Neural progenitor cell (in vitro differentiated cells): Measurements from ENCODE around the gene FGFRL1. TPM values are rescaled to one million over a fixed set of nuclear protein-coding genes. Genes with fewer than 3 reads are reported as not detected.

Experiments
- DNase-seq: peaks from one replicate; pipeline ENCODE4 v3.0.0-alpha.2; 2016; ENCODE audit warnings: low spot score
- H2AFZ ChIP-seq: fragments of 200-600 bp; sonication (generic); replicated peaks from 2 replicates; pipeline ENCODE4 v1.6.1; 2016; ENCODE audit warnings: antibody characterized with exemption
- H3F3A ChIP-seq: fragments of 200-600 bp; sonication (generic); 2 replicates; pipeline ENCODE4 v1.6.1; 2016; ENCODE audit warnings: antibody characterized with exemption, low read depth
- H3K27ac ChIP-seq: fragments of 200-600 bp; sonication (generic); 2 replicates; pipeline ENCODE4 v1.5.1; 2016; ENCODE audit warnings: mild to moderate bottlenecking
- H3K27me3 ChIP-seq: fragments of 200-600 bp; sonication (generic); 2 replicates; pipeline ENCODE4 v1.6.1; 2016; ENCODE audit warnings: mild to moderate bottlenecking, moderate library complexity
- H3K36me3 ChIP-seq: fragments of 200-600 bp; sonication (generic); 2 replicates; pipeline ENCODE4 v1.5.1; 2016
- H3K4me1 ChIP-seq: fragments of 200-600 bp; sonication (generic); 2 replicates; pipeline ENCODE4 v1.6.1; 2016; ENCODE audit warnings: mixed run types
- H3K4me2 ChIP-seq: fragments of 200-600 bp; sonication (generic); 2 replicates; pipeline ENCODE4 v1.6.1; 2016
- H3K4me3 ChIP-seq: fragments of 200-600 bp; sonication (generic); 2 replicates; pipeline ENCODE4 v1.5.1; 2016
- H3K79me2 ChIP-seq: fragments of 200-600 bp; sonication (generic); 2 replicates; pipeline ENCODE4 v1.6.1; 2016; ENCODE audit warnings: low read depth
- H3K9ac ChIP-seq: fragments of 200-600 bp; sonication (generic); 2 replicates; pipeline ENCODE4 v1.6.1; 2016
- H3K9me3 ChIP-seq: fragments of 200-600 bp; sonication (generic); 2 replicates; pipeline ENCODE4 v1.5.1; 2016; ENCODE audit warnings: low read depth
- H4K20me1 ChIP-seq: fragments of 200-600 bp; sonication (generic); 2 replicates; pipeline ENCODE4 v1.6.1; 2016; ENCODE audit warnings: low read depth
- H3K27ac Mint-ChIP-seq: 3 replicates; pipeline ENCODE4 v1.8.0; 2021; ENCODE audit warnings: mixed read lengths
- H3K27me3 Mint-ChIP-seq: 2 replicates; pipeline ENCODE4 v1.8.0; 2022; ENCODE audit warnings: low read depth, mild to moderate bottlenecking, inconsistent platforms, moderate library complexity, mixed read lengths; ENCODE audit not compliant: insufficient read depth
- H3K36me3 Mint-ChIP-seq: 3 replicates; pipeline ENCODE4 v1.8.0; 2021; ENCODE audit warnings: mixed read lengths
- H3K4me1 Mint-ChIP-seq: 3 replicates; pipeline ENCODE4 v1.8.0; 2021; ENCODE audit warnings: mixed read lengths
- H3K4me3 Mint-ChIP-seq: 3 replicates; pipeline ENCODE4 v1.8.0; 2021; ENCODE audit warnings: mild to moderate bottlenecking, moderate library complexity, mixed read lengths
- H3K9me3 Mint-ChIP-seq: 3 replicates; pipeline ENCODE4 v1.8.0; 2020; ENCODE audit warnings: mixed read lengths
- EZH2 ChIP-seq: fragments of 200-600 bp; sonication (generic); IDR thresholded peaks from 2 replicates; pipeline ENCODE4 v1.6.1; 2017; ENCODE audit warnings: antibody characterized with exemption, mild to moderate bottlenecking, moderate library complexity
- EZH2phosphoT487 ChIP-seq: fragments of 200-600 bp; sonication (generic); IDR thresholded peaks from 2 replicates; pipeline ENCODE4 v1.6.1; 2017; ENCODE audit warnings: antibody characterized with exemption
- total RNA-seq: library from RNA; depleted of rRNA; stranded (reverse); fragments of >200 nt; gene quantifications from 2 replicates; pipeline ENCODE4 v1.2.3, GENCODE V29; 2015; ENCODE audit warnings: low replicate concordance
- TF ChIP-seq, protein P1 (sequence below): fragments of 200-600 bp; sonication (generic); IDR thresholded peaks from 2 replicates; pipeline ENCODE4 v1.5.1; 2017; ENCODE audit warnings: antibody characterized with exemption, mild to moderate bottlenecking

FGFRL1 gene
- total RNA-seq, 1 donor from 2014 or later: 9.6 TPM

DNA sequence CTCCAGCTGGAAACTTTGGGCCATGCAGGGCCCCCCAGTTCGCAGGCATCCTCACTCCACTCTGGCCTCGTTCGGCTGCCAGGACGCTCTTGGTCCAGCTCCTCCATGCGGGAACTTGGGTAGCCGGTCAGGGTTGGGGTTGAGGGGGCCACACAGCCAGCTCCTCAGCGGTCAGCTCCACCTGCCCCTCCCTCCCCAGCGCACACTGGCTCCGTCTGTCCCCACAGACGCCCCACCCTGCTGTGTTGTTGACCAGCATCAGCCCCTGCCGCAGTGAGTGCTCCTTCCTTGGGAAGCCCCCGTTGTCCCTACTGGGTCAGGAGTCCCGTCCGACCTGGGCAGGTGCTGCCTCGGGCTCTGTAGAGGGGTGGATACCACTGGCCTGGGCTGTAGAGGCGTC lies 5.8 kb downstream of the FGFRL1 start:
- TF ChIP-seq EZH2 (no peak), EZH2phosphoT487 (no peak)
- TF ChIP-seq, protein P1, sequence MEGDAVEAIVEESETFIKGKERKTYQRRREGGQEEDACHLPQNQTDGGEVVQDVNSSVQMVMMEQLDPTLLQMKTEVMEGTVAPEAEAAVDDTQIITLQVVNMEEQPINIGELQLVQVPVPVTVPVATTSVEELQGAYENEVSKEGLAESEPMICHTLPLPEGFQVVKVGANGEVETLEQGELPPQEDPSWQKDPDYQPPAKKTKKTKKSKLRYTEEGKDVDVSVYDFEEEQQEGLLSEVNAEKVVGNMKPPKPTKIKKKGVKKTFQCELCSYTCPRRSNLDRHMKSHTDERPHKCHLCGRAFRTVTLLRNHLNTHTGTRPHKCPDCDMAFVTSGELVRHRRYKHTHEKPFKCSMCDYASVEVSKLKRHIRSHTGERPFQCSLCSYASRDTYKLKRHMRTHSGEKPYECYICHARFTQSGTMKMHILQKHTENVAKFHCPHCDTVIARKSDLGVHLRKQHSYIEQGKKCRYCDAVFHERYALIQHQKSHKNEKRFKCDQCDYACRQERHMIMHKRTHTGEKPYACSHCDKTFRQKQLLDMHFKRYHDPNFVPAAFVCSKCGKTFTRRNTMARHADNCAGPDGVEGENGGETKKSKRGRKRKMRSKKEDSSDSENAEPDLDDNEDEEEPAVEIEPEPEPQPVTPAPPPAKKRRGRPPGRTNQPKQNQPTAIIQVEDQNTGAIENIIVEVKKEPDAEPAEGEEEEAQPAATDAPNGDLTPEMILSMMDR: no peak
- no peaks in the 10 kb centered on the region for H3K36me3 ChIP-seq
- Mint-ChIP-seq H3K36me3 (no peaks in the 10 kb centered on the region), H3K4me1 (peaks cover 18% of the 10 kb centered on the region), H3K27me3 (peaks cover 12% of the 10 kb centered on the region), H3K9me3 (no peaks in the 10 kb centered on the region), H3K4me3 (no peak overlapping the region), H3K27ac (no peak overlapping the region)
- no peak overlapping the region for H3K4me3 ChIP-seq
- no peaks in the 10 kb centered on the region for H3K9me3 ChIP-seq
- H2AFZ ChIP-seq: no peak overlapping the region
- peaks cover 10% of the 10 kb centered on the region for H3K27me3 ChIP-seq
- no peak overlapping the region for H3K27ac ChIP-seq
- no peak overlapping the region for H3K4me2 ChIP-seq
- no peak overlapping the region for H3K9ac ChIP-seq
- DNase-seq: no peak
- H4K20me1 ChIP-seq: peaks cover 80% of the 10 kb centered on the region
- H3K4me1 ChIP-seq: peaks cover 47% of the 10 kb centered on the region
- peaks cover 30% of the 10 kb centered on the region for H3F3A ChIP-seq
- H3K79me2 ChIP-seq: peaks cover 22% of the 10 kb centered on the region

DNA sequence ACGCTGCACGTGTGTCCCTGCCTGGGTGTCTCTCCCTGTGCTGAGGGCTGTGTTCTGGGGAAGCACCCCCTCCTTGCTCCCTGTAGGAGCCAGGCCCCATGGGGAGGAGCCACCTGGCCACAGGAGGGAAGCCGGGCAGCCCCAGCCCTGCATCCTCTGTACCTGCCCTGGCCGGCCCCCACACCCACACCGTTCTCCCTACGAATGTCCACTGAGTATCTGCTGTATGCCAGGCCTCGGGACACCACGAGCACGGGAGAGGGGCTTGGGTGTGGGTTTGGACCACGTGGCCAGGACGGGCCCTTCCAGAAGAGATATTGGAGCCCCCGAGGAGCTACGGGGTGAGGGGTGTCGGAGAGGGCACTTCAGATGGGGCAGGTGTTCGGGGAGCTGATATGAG lies 6.3 kb downstream of the FGFRL1 start:
- Histone ChIP-seq H3F3A (peaks cover 25% of the 10 kb centered on the region), H3K4me1 (peaks cover 47% of the 10 kb centered on the region), H4K20me1 (peaks cover 75% of the 10 kb centered on the region), H3K36me3 (no peaks in the 10 kb centered on the region), H3K9ac (no peak overlapping the region), H3K4me3 (no peak overlapping the region), H3K9me3 (no peaks in the 10 kb centered on the region), H3K27me3 (peaks cover 5% of the 10 kb centered on the region), H3K79me2 (peaks cover 22% of the 10 kb centered on the region), H3K27ac (no peak overlapping the region), H3K4me2 (no peak overlapping the region), H2AFZ (no peak overlapping the region)
- H3K4me1 Mint-ChIP-seq: peaks cover 18% of the 10 kb centered on the region
- H3K4me3 Mint-ChIP-seq: no peak overlapping the region
- no peaks in the 10 kb centered on the region for H3K36me3 Mint-ChIP-seq
- H3K9me3 Mint-ChIP-seq: no peaks in the 10 kb centered on the region
- H3K27me3 Mint-ChIP-seq: peaks cover 10% of the 10 kb centered on the region
- H3K27ac Mint-ChIP-seq: no peak overlapping the region
- no peak for DNase-seq
- TF ChIP-seq, protein P1: no peak
- TF ChIP-seq EZH2phosphoT487 (no peak), EZH2 (no peak)

DNA sequence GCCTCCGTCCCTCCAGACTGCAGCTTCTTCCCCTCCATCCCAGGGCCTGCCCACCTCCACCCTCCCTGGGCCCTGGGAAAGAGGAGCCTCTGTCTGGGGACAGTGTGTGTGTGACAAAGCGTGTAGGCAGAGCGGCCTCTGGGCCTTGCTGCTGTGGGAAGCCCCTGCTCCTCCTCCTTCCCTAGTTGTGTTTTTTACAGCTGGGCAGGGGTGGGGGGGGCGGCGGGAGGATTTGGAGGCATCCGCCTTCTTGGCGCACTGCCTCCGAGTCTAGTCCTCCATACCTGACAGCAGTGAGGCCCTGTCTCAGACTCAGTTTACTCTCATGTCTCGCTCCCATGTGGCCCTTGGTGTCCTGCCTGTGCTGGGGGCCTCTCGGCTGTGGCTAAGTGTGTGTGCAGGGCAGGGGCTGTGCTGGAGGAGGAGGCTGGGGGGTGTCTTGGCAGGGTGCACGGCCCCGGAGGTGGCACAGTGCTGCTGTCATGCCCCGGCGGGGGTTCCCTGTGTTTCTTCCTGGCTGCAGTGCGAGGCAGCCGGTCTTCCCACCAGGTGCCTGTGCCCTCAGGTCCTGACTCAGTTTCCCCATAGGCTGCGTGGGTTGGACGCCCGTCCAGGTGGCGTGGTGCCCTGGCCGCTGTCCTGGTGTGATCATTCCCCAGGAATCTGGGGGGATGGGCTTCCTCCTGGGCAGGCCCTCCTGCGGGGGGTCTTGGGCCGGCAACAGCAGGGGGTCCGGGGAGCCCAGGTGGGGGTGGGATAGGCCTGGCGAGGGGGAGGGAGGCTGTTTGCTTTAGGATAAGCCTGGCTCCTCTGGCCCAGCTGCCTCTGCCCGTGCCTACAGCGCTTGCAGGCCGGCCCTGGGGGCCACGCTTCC lies 7.0 kb downstream of the FGFRL1 start:
- H3F3A ChIP-seq: peaks cover 18% of the 10 kb centered on the region
- H3K79me2 ChIP-seq: peaks cover 22% of the 10 kb centered on the region
- H3K4me1 Mint-ChIP-seq: peaks cover 18% of the 10 kb centered on the region
- H3K9me3 ChIP-seq: no peaks in the 10 kb centered on the region
- H3K36me3 Mint-ChIP-seq: no peaks in the 10 kb centered on the region
- peak; percentile 43 for DNase-seq
- TF ChIP-seq EZH2: no peak
- TF ChIP-seq EZH2phosphoT487: no peak
- TF ChIP-seq, protein P1: no peak
- no peak overlapping the region for H3K4me3 Mint-ChIP-seq
- H3K27ac ChIP-seq: no peak overlapping the region
- peaks cover 68% of the 10 kb centered on the region for H4K20me1 ChIP-seq
- H3K27me3 Mint-ChIP-seq: peaks cover 7% of the 10 kb centered on the region
- H3K27ac Mint-ChIP-seq: no peak overlapping the region
- H3K9ac ChIP-seq: no peak overlapping the region
- peaks cover 47% of the 10 kb centered on the region for H3K4me1 ChIP-seq
- no peaks in the 10 kb centered on the region for H3K27me3 ChIP-seq
- H2AFZ ChIP-seq: no peak overlapping the region
- H3K9me3 Mint-ChIP-seq: no peaks in the 10 kb centered on the region
- H3K4me3 ChIP-seq: no peak overlapping the region
- H3K4me2 ChIP-seq: no peak overlapping the region
- no peaks in the 10 kb centered on the region for H3K36me3 ChIP-seq
